Measurements from ENCODE around the gene NR0B2. TPM values are rescaled to one million over a fixed set of nuclear protein-coding genes. Genes with fewer than 3 reads are reported as not detected.

The NR0B2 gene
- total RNA-seq, 1 experiment from 2014 or later, result not detected

DNA sequence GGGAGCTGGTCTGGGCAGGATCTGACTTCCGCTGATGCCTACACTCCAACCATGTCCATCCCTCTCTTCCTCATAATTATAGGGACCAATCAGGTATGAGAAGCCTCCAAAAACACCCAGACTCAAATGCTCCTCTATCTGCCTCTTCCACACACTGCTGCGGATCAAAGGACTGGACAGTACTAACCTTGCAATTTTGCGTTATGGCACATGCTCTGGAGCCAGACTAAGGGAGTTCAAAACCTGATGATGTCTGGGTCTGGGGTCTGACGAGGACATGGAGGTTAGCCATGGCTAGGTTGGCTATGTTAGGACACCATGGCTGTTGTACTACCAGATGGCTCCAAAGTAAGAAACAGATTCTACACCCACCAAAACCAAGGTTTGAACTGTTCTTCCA, 34.0 kb downstream of the NR0B2 start:
- H3K9ac ChIP-seq (ENCODE audit: low read length), result no peak overlapping the region
- no peaks in the 10 kb centered on the region for H3K9me2 ChIP-seq (ENCODE audit: insufficient read depth)
- no peaks in the 10 kb centered on the region for H3K27me3 ChIP-seq (ENCODE audit: insufficient read depth, low read length)
- no peak overlapping the region for H3K4me2 ChIP-seq (ENCODE audit: low read length)
- H3K79me2 ChIP-seq (ENCODE audit: insufficient read depth, low read length), result peaks cover 10% of the 10 kb centered on the region
- ChIA-PET RAD21 (ENCODE audit: low non-redundant PET in 1 of 2, low total read pairs in 2 of 2, uncharacterized antibody in 2 of 2, unreplicated experiment in 2 of 2) (no interaction called here), POLR2A (interaction anchor here (1.7 kb wide), 1 partner anchor 22 kb away, joined by 3 read pairs; no protein-coding TSS in a partner anchor), CTCF (interaction anchor here (0.9 to 1.8 kb wide), 3 partner anchors 11 to 70 kb away, joined by 4 to 10 read pairs (median 4); partner anchors contain the start of gene GPN2)
- peaks cover 33 to 35% of the 10 kb centered on the region in 2 experiments; a peak in 3 of 4 replicates for H3K36me3 ChIP-seq (ENCODE audit: control insufficient read depth in 1 of 2, insufficient read depth in 2 of 2, low read length in 2 of 2)
- ATAC-seq (no peak), DNase-seq (ENCODE audit: low read depth, low spot score) (no peak)
- intact Hi-C loops (cut with micrococcal nuclease), result loop anchor here (2.0 kb wide), 1 partner anchor 277 kb away; no protein-coding TSS in a partner anchor
- BruUV-seq (replicated peaks), result no TSS peak
- H3K27ac ChIP-seq (ENCODE audit: low read depth, low read length), result no peak overlapping the region
- no peaks in the 10 kb centered on the region for H3K9me3 ChIP-seq (ENCODE audit: control insufficient read depth in 1 of 2, insufficient read depth in 1 of 2, low read depth in 1 of 2, low read length in 2 of 2)
- H3K4me1 ChIP-seq (ENCODE audit: control insufficient read depth in 1 of 2, insufficient read depth in 2 of 2, low read length in 2 of 2), result peaks cover 0 to 22% of the 10 kb centered on the region in 2 experiments; a peak in 2 of 4 replicates
- no peak overlapping the region for H2AFZ ChIP-seq (ENCODE audit: low read depth, low read length, poor library complexity, severe bottlenecking)
- TF ChIP-seq, protein P1, sequence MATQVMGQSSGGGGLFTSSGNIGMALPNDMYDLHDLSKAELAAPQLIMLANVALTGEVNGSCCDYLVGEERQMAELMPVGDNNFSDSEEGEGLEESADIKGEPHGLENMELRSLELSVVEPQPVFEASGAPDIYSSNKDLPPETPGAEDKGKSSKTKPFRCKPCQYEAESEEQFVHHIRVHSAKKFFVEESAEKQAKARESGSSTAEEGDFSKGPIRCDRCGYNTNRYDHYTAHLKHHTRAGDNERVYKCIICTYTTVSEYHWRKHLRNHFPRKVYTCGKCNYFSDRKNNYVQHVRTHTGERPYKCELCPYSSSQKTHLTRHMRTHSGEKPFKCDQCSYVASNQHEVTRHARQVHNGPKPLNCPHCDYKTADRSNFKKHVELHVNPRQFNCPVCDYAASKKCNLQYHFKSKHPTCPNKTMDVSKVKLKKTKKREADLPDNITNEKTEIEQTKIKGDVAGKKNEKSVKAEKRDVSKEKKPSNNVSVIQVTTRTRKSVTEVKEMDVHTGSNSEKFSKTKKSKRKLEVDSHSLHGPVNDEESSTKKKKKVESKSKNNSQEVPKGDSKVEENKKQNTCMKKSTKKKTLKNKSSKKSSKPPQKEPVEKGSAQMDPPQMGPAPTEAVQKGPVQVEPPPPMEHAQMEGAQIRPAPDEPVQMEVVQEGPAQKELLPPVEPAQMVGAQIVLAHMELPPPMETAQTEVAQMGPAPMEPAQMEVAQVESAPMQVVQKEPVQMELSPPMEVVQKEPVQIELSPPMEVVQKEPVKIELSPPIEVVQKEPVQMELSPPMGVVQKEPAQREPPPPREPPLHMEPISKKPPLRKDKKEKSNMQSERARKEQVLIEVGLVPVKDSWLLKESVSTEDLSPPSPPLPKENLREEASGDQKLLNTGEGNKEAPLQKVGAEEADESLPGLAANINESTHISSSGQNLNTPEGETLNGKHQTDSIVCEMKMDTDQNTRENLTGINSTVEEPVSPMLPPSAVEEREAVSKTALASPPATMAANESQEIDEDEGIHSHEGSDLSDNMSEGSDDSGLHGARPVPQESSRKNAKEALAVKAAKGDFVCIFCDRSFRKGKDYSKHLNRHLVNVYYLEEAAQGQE (IDR thresholded peaks at IDR 0.05; ENCODE audit: low read depth), result no peak
- TF ChIP-seq ZFX (IDR thresholded peaks at IDR 0.05) (no peak), SRF (IDR thresholded peaks at IDR 0.05; ENCODE audit: low read depth) (no peak), CEBPB (IDR thresholded peaks at IDR 0.05; ENCODE audit: low read depth) (no peak), EZH2phosphoT487 (IDR thresholded peaks at IDR 0.05; ENCODE audit: borderline replicate concordance) (no peak), JUND (IDR thresholded peaks at IDR 0.05) (no peak), EGR1 (IDR thresholded peaks at IDR 0.05; ENCODE audit: low read depth) (no peak)
- H3K4me3 ChIP-seq (replicated peaks in 1 of 2; ENCODE audit: low read depth in 1 of 2, low read length in 2 of 2), result no peak overlapping the region
- H4K20me1 ChIP-seq (ENCODE audit: insufficient read depth), result no peaks in the 10 kb centered on the region
